Upper lobe of left lung (tissue), 6 donors: ENCODE data around the gene COL19A1. TPM values are rescaled to one million over a fixed set of nuclear protein-coding genes. Genes with fewer than 3 reads are reported as not detected.

Experiments used
- ATAC-seq, 2 donors: fragments of 200-7000 bp; cut with Tn5 transposase; one replicate each; pipeline ENCODE4 v1.9.1; 2022; ENCODE audit warnings: mild to moderate bottlenecking in 2 of 2, moderate library complexity in 2 of 2; ENCODE audit not compliant: low FRiP score in 2 of 2
- DNase-seq, 2 donors: peaks; one replicate each; pipeline ENCODE4 v3.0.0-alpha.2; 2019 to 2020
- H3K27ac ChIP-seq, 4 donors: fragments of 200-600 bp; sonication (generic); one replicate each; pipeline ENCODE4 v1.5.1; 2016 to 2019
- H3K27me3 ChIP-seq, 4 donors: fragments of 200-600 bp; sonication (generic); one replicate each; pipeline ENCODE4 v1.5.1; 2017 to 2019
- H3K36me3 ChIP-seq, 4 donors: fragments of 200-600 bp; sonication (generic); one replicate each; pipeline ENCODE4 v1.5.1; 2016 to 2019
- H3K4me1 ChIP-seq, 4 donors: fragments of 200-600 bp; sonication (generic); one replicate each; pipeline ENCODE4 v1.5.1; 2018 to 2019
- H3K4me3 ChIP-seq, 4 donors: fragments of 200-600 bp; sonication (generic); one replicate each; pipeline ENCODE4 v1.5.1; 2017 to 2019; ENCODE audit warnings: mild to moderate bottlenecking in 2 of 4, moderate library complexity in 1 of 4
- H3K9me3 ChIP-seq, 4 donors: fragments of 200-600 bp; sonication (generic); one replicate each; pipeline ENCODE4 v1.5.1; 2018 to 2019
- CTCF ChIP-seq, 6 experiments: fragments of 450-650 bp in 4 of 6; fragments of 200-600 bp in 2 of 6; sonication (generic) in 2 of 6; IDR thresholded peaks; one replicate each; pipeline ENCODE4 v1.5.1; 2016 to 2019; ENCODE audit warnings: antibody characterized with exemption in 6 of 6
- EP300 ChIP-seq, 4 donors: sonication (generic); formaldehyde crosslinking; IDR thresholded peaks; one replicate each; pipeline ENCODE4 v1.5.1; 2017; ENCODE audit warnings: antibody characterized with exemption in 4 of 4, control low read depth in 2 of 4
- POLR2A ChIP-seq, 4 donors: fragments of 450-650 bp; IDR thresholded peaks; one replicate each; pipeline ENCODE4 v1.5.1; 2016 to 2017; ENCODE audit warnings: antibody characterized with exemption in 4 of 4, mild to moderate bottlenecking in 2 of 4
- POLR2AphosphoS5 ChIP-seq, 2 donors: sonication (generic); formaldehyde crosslinking; IDR thresholded peaks; one replicate each; pipeline ENCODE4 v1.5.1; 2017; ENCODE audit warnings: antibody characterized with exemption in 2 of 2
- WGBS, 2 donors: methylation state at CpG; one replicate each; pipeline ENCODE4 v1.1.5; 2017 to 2018; 5-methylcytosine and 5-hydroxymethylcytosine counted together
- total RNA-seq, 6 donors: library from RNA; depleted of rRNA in 4 of 6; stranded (reverse); fragments of >200 nt in 4 of 6; gene quantifications; one replicate each; pipeline versions ENCODE4 v1.1.0 to v1.2.1, GENCODE V29; 2016 to 2021
- donor health status: DM: no; HTN: no; CAD: no; lungs with moderate emphysema.
- donor health status: DM: no; HTN: yes; CAD: no; lungs with severe emphysema.

Gene COL19A1
- total RNA-seq, 6 donors from 2014 or later = 0.49 to 1.0 TPM; not detected in 4

GRCh38 chr6:70215460-70216108 lies 349.2 kb downstream of the COL19A1 start:
- 84 to 87% methylated on average over 4 of the region's 4 CpGs for WGBS, 2 donors

GRCh38 chr6:70216767-70217166 lies 350.4 kb downstream of the COL19A1 start:
- H3K36me3 ChIP-seq = no peaks in the 10 kb centered on the region
- H3K4me3 ChIP-seq = no peak overlapping the region
- TF ChIP-seq POLR2AphosphoS5 (IDR thresholded peaks at IDR 0.05) = no peak
- TF ChIP-seq CTCF (IDR thresholded peaks at IDR 0.05) = no peak
- no peak for TF ChIP-seq POLR2A (IDR thresholded peaks at IDR 0.05)
- no peak for TF ChIP-seq EP300 (IDR thresholded peaks at IDR 0.05)
- H3K4me1 ChIP-seq = no peaks in the 10 kb centered on the region
- no peak for ATAC-seq
- H3K9me3 ChIP-seq = no peaks in the 10 kb centered on the region
- peak in 1 of 2 donors; percentile 22 for DNase-seq
- no peak overlapping the region for H3K27ac ChIP-seq
- 55 to 84% methylated on average over 2 to 8 of the region's 8 CpGs for WGBS, 2 donors
- no peaks in the 10 kb centered on the region for H3K27me3 ChIP-seq

More at GRCh38 chr6:70215460-70216108, 349.2 kb downstream of the COL19A1 start:
- no peak for ATAC-seq
- Histone ChIP-seq H3K36me3 (no peaks in the 10 kb centered on the region), H3K4me1 (no peaks in the 10 kb centered on the region), H3K9me3 (no peaks in the 10 kb centered on the region), H3K27me3 (no peaks in the 10 kb centered on the region), H3K27ac (no peak overlapping the region), H3K4me3 (no peak overlapping the region)
- TF ChIP-seq POLR2A (IDR thresholded peaks at IDR 0.05) (no peak), EP300 (IDR thresholded peaks at IDR 0.05) (no peak), CTCF (IDR thresholded peaks at IDR 0.05) (no peak), POLR2AphosphoS5 (IDR thresholded peaks at IDR 0.05) (no peak)
- DNase-seq = no peak

GRCh38 chr6:70219943-70220613 lies 353.7 kb downstream of the COL19A1 start:
- no peak for DNase-seq
- Histone ChIP-seq H3K4me1 (no peaks in the 10 kb centered on the region), H3K27ac (no peak overlapping the region), H3K4me3 (no peak overlapping the region), H3K9me3 (no peaks in the 10 kb centered on the region), H3K36me3 (no peaks in the 10 kb centered on the region), H3K27me3 (no peaks in the 10 kb centered on the region)
- ATAC-seq = no peak
- 74 to 95% methylated on average over 1 of the region's 1 CpG for WGBS, 2 donors
- TF ChIP-seq CTCF (IDR thresholded peaks at IDR 0.05) (no peak), EP300 (IDR thresholded peaks at IDR 0.05) (no peak), POLR2AphosphoS5 (IDR thresholded peaks at IDR 0.05) (no peak), POLR2A (IDR thresholded peaks at IDR 0.05) (no peak)

- no peaks in the 10 kb centered on the region for H3K9me3 ChIP-seq
- DNase-seq (no peak), ATAC-seq (peak in 1 of 2 donors; percentile 73)
- H3K36me3 ChIP-seq = no peaks in the 10 kb centered on the region
- no peak overlapping the region for H3K27ac ChIP-seq
- no peak overlapping the region for H3K4me3 ChIP-seq
- H3K4me1 ChIP-seq = no peaks in the 10 kb centered on the region
- TF ChIP-seq CTCF (IDR thresholded peaks at IDR 0.05) (peak in 5 of 6 experiments; percentile 44 to 66 (median 48)), POLR2A (IDR thresholded peaks at IDR 0.05) (no peak)
- no peaks in the 10 kb centered on the region for H3K27me3 ChIP-seq
- WGBS, 2 donors = 12 to 21% methylated on average over 4 of the region's 4 CpGs
Measured at GRCh38 chr6:70221025-70221714, 354.8 kb downstream of the COL19A1 start.
